WI38 (cell line): ENCODE results near the gene C2CD4D.

Source experiments
- H3K4me3 ChIP-seq: 2 replicates; pipeline ENCODE4 v1.5.1; 2011; ENCODE audit warnings: low read depth, mild to moderate bottlenecking, control low read depth, low read length
- CTCF ChIP-seq: IDR thresholded peaks from 2 replicates; pipeline ENCODE4 v1.5.1; 2012; ENCODE audit warnings: low read depth, mild to moderate bottlenecking, control low read depth, low read length

The C2CD4D gene

GRCh38 chr1:151847867-151848596 is 8.4 kb upstream of the C2CD4D start:
- no peak for TF ChIP-seq CTCF
- no peak overlapping the region for H3K4me3 ChIP-seq

GRCh38 chr1:151846686-151847237 is 7.1 kb upstream of the C2CD4D start:
- H3K4me3 ChIP-seq = no peak overlapping the region
- TF ChIP-seq CTCF = no peak

GRCh38 chr1:151846062-151846568 is 6.5 kb upstream of the C2CD4D start:
- no peak overlapping the region for H3K4me3 ChIP-seq
- TF ChIP-seq CTCF = no peak

GRCh38 chr1:151843398-151843797 is 3.8 kb upstream of the C2CD4D start:
- no peak for TF ChIP-seq CTCF
- H3K4me3 ChIP-seq = no peak overlapping the region

GRCh38 chr1:151841141-151841540 is 1.5 kb upstream of the C2CD4D start:
- TF ChIP-seq CTCF = no peak
- no peak overlapping the region for H3K4me3 ChIP-seq

GRCh38 chr1:151840421-151840820 is 801 bp upstream of the C2CD4D start:
- H3K4me3 ChIP-seq = no peak overlapping the region
- TF ChIP-seq CTCF = no peak

- H3K4me3 ChIP-seq = no peak overlapping the region
- no peak for TF ChIP-seq CTCF
Observed at GRCh38 chr1:151839082-151839412, 573 bp downstream of the C2CD4D start.
